Activated CD4-positive, alpha-beta memory T cell treated with anti-CD3 and anti-CD28 coated beads, Interleukin-2, amount 10 ng/mL, durations not matched to agents 7 days and 5 days (primary cell): Measurements from ENCODE around the gene FAM13B. TPM values are rescaled to one million over a fixed set of nuclear protein-coding genes. Genes with fewer than 3 reads are reported as not detected.
"Not testable (repeated sequence)": the region's sequence is repeated elsewhere in the genome, so short reads cannot be mapped to it uniquely, and the experiment has no call there.

Source experiments
- CTCF ChIA-PET: fragments of 350-600 bp; sonication (Branson Sonifier 250); formaldehyde crosslinking; loops from one replicate; lab custom pipeline; 2021; ENCODE audit warnings: antibody characterized with exemption, inconsistent platforms; lab: Charles Lee
- POLR2A ChIA-PET: fragments of 350-600 bp; sonication (Branson Sonifier 250); formaldehyde crosslinking; loops from one replicate; lab custom pipeline; 2021; ENCODE audit warnings: antibody characterized with exemption; lab: Charles Lee
- DNase-seq: peaks from one replicate; pipeline ENCODE4 v3.0.0-alpha.2; 2020
- H3K27ac Mint-ChIP-seq: one replicate; pipeline ENCODE4 v1.8.0; 2021; ENCODE audit warnings: mild to moderate bottlenecking, mixed read lengths
- H3K27me3 Mint-ChIP-seq: one replicate; pipeline ENCODE4 v1.8.0; 2021; ENCODE audit warnings: mixed read lengths
- H3K36me3 Mint-ChIP-seq: one replicate; pipeline ENCODE4 v1.8.0; 2021; ENCODE audit warnings: low read depth, mixed read lengths
- H3K4me1 Mint-ChIP-seq: one replicate; pipeline ENCODE4 v1.8.0; 2021; ENCODE audit warnings: mixed read lengths
- H3K4me3 Mint-ChIP-seq: one replicate; pipeline ENCODE4 v1.8.0; 2021; ENCODE audit warnings: mild to moderate bottlenecking, mixed read lengths
- H3K9me3 Mint-ChIP-seq: one replicate; pipeline ENCODE4 v1.8.0; 2021; ENCODE audit warnings: mixed read lengths
- total RNA-seq, 2 experiments: library from RNA; stranded (reverse); gene quantifications; one replicate each; pipeline ENCODE4 v1.2.3, GENCODE V29; 2021

The FAM13B gene
- total RNA-seq, 2 experiments from 2014 or later, result 24.9 to 25.3 TPM

DNA sequence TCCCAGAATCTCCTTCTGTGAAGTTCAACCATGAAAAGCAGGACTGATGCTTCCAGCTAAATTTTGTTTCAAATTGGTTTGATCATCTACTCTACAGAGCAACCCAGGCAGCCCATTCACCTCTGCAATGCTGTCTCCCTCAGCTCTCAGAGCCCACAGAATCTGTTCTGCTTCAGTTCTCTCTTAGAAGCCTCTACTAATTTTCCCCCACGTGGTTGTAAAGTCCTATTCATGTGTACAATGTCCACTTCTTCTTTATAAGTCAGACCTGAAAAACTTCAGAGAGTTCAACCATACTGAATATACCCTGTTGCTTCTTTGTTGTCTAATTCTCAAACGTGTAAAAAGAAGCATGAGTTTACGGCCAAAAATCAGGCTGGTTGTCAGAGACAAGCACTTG is 21.3 kb upstream of the FAM13B start:
- peaks cover 24% of the 10 kb centered on the region for H3K4me1 Mint-ChIP-seq
- no peak for DNase-seq
- CTCF ChIA-PET, result interaction anchor here (0.7 to 1.8 kb wide), 5 partner anchors 12 to 79 kb away, joined by 3 to 6 read pairs (median 3); no protein-coding TSS in a partner anchor
- H3K4me3 Mint-ChIP-seq, result no peak overlapping the region
- H3K27me3 Mint-ChIP-seq, result peaks cover 2% of the 10 kb centered on the region
- H3K9me3 Mint-ChIP-seq, result no peaks in the 10 kb centered on the region
- no peaks in the 10 kb centered on the region for H3K36me3 Mint-ChIP-seq
- POLR2A ChIA-PET, result interaction anchor here (0.7 kb wide), 1 partner anchor 21 kb away, joined by 3 read pairs; no protein-coding TSS in a partner anchor
- no peak overlapping the region for H3K27ac Mint-ChIP-seq

GRCh38 chr5:138053554-138053953 is 20.7 kb upstream of the FAM13B start:
- Mint-ChIP-seq H3K4me1 (peaks cover 24% of the 10 kb centered on the region), H3K4me3 (no peak overlapping the region), H3K36me3 (no peaks in the 10 kb centered on the region), H3K27ac (peak overlapping the region; percentile 27), H3K9me3 (no peaks in the 10 kb centered on the region), H3K27me3 (peaks cover 2% of the 10 kb centered on the region)
- no peak for DNase-seq
- POLR2A ChIA-PET, result interaction anchor here (0.7 kb wide), 1 partner anchor 20 kb away, joined by 3 read pairs; no protein-coding TSS in a partner anchor
- CTCF ChIA-PET, result interaction anchor here (0.7 to 2.3 kb wide), 7 partner anchors 8 to 79 kb away, joined by 3 to 7 read pairs (median 4); no protein-coding TSS in a partner anchor

DNA sequence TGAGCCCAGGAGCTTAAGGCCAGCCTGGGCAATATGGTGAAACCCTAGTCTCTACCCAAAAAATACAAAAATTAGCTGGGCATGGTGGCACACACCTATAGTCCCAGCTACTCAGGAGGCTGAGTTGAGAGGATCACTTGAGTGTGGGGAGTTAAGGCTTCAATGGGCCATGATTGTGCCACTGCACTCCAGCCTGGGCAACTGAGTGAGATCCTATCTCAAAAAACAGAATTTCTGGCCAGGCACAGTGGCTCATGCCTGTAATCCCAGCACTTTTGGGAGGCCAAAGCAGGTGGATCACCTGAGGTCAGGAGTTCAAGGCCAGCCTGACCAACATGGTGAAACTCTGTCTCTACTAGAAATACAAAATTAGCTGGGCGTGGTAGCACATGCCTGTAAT is 19.8 kb upstream of the FAM13B start:
- H3K4me3 Mint-ChIP-seq, DNase-seq, H3K36me3 Mint-ChIP-seq, H3K27me3 Mint-ChIP-seq, H3K27ac Mint-ChIP-seq, H3K9me3 Mint-ChIP-seq, POLR2A ChIA-PET: not testable (repeated sequence)
- H3K4me1 Mint-ChIP-seq, result peaks cover 24% of the 10 kb centered on the region
- CTCF ChIA-PET, result interaction anchor here (1.2 to 2.3 kb wide), 4 partner anchors 9 to 25 kb away, joined by 3 to 7 read pairs (median 6); no protein-coding TSS in a partner anchor

- Mint-ChIP-seq H3K9me3 (no peaks in the 10 kb centered on the region), H3K36me3 (no peaks in the 10 kb centered on the region), H3K4me3 (no peak overlapping the region), H3K27ac (no peak overlapping the region), H3K27me3 (peaks cover 2% of the 10 kb centered on the region), H3K4me1 (peaks cover 22% of the 10 kb centered on the region)
- ChIA-PET CTCF (interaction anchor here (0.6 to 2.3 kb wide), 2 partner anchors 13 to 17 kb away, joined by 3 to 7 read pairs; no protein-coding TSS in a partner anchor), POLR2A (no interaction called here)
- no peak for DNase-seq
Measured at GRCh38 chr5:138051441-138052296, 18.8 kb upstream of the FAM13B start.

DNA sequence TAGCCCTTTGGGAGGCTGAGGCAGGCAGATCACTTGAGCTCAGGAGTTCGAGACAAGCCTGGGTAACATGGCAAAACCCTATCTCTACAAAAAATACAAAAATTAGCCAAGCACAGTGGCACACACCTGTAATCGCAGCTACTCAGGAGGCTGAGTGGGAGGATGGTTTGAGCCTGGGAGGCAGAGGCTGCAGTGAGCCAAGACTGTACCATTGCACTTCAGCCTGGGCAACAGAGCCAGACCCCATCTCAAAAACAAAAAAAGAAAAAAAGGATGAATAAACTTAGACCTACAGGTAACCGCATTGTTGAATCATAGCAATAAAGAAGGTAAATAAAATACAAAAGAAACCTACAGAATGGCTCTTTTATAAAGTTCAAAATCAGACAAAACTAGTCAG is 12.4 kb upstream of the FAM13B start:
- H3K27ac Mint-ChIP-seq, H3K36me3 Mint-ChIP-seq, POLR2A ChIA-PET, H3K27me3 Mint-ChIP-seq, H3K4me3 Mint-ChIP-seq, H3K9me3 Mint-ChIP-seq, CTCF ChIA-PET, DNase-seq, H3K4me1 Mint-ChIP-seq: not testable (repeated sequence)

DNA sequence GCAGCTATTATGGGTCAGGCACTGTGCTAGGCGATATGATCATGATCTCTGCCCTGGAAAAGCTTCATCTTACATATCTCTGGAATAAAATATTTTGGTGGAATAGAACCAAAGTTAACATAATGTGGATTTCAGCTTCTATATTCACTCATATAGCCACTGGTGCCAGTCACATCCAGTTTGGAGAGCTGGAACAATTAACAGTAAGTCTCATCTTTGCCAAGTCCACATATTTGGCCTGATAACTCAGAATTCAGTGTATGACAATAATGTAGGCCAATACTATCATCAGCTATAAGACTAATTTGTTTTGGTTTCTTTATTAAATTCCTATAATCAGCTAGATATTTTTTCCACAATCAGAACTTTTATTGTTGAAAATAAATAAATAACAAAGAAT is 5.9 kb upstream of the FAM13B start:
- Mint-ChIP-seq H3K4me1 (peaks cover 28% of the 10 kb centered on the region), H3K27ac (no peak overlapping the region), H3K4me3 (no peak overlapping the region), H3K36me3 (peaks cover 2% of the 10 kb centered on the region), H3K27me3 (peaks cover 3% of the 10 kb centered on the region), H3K9me3 (no peaks in the 10 kb centered on the region)
- CTCF ChIA-PET, result interaction anchor here (0.6 to 2.0 kb wide), 6 partner anchors 25 to 425 kb away, joined by 3 to 24 read pairs (median 3); no protein-coding TSS in a partner anchor
- POLR2A ChIA-PET, result interaction anchor here (0.9 kb wide), 1 partner anchor 33 kb away, joined by 3 read pairs; no protein-coding TSS in a partner anchor
- DNase-seq, result no peak

- Mint-ChIP-seq H3K9me3 (no peaks in the 10 kb centered on the region), H3K36me3 (peaks cover 2% of the 10 kb centered on the region), H3K27ac (no peak overlapping the region), H3K27me3 (peaks cover 3% of the 10 kb centered on the region), H3K4me3 (no peak overlapping the region), H3K4me1 (peaks cover 33% of the 10 kb centered on the region)
- ChIA-PET CTCF (interaction anchor here (0.8 to 5.6 kb wide), 6 partner anchors 26 to 95 kb away, joined by 3 to 133 read pairs (median 6); no protein-coding TSS in a partner anchor), POLR2A (interaction anchor here (0.9 kb wide), 1 partner anchor 33 kb away, joined by 3 read pairs; no protein-coding TSS in a partner anchor)
- no peak for DNase-seq
Measured at GRCh38 chr5:138037907-138038633, 5.2 kb upstream of the FAM13B start.

- Mint-ChIP-seq H3K36me3 (peaks cover 5% of the 10 kb centered on the region), H3K27ac (no peak overlapping the region), H3K9me3 (no peaks in the 10 kb centered on the region), H3K4me3 (no peak overlapping the region), H3K4me1 (peaks cover 30% of the 10 kb centered on the region), H3K27me3 (peaks cover 3% of the 10 kb centered on the region)
- ChIA-PET CTCF (interaction anchor here (1.6 to 5.6 kb wide), 6 partner anchors 10 to 258 kb away, joined by 8 to 133 read pairs (median 14); no protein-coding TSS in a partner anchor), POLR2A (no interaction called here)
- DNase-seq, result no peak
Measured at GRCh38 chr5:138037271-138037670, 4.4 kb upstream of the FAM13B start.

DNA sequence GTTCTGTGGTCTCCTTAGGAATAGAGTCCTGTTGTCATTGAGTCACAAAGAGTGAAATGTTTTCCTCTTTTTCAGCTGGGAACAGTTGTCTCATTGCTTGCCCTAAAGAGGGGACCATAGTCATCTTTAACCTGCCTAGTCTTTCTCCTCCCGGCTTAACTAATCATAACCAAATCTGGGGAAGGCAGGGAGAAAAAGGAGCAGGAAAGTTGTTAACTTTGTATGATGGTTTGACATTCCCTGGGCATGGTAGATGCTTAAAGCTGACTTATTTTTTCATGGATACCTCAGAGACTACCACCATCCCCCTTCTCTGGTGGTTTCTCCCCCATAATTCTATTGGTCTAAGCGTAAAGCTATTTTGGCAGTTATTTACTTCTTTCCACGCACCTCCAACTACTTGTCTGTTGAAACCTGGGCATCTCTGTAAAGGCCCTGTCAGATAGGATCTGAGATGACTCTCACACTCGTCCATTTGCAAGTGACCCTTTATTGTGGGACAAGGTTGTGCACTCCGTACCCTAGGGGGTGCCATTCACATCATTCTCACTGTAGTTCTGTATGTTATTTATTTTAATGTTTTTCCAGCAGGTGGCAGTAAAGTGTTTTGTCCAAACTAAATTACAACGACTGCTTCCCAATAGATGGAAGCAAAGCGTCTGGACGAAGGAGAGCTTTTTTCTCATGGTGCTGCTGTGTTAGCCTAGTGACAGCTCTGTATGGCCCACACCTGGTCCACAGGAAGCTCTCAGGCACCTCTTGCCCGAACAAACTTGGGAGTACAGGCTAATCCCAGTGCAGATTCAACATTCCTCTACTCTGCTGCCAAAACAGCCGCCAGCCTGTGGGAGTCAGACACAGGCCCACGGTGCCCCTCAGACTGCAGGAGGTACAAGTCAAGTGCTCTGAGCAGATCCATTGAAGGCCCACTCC is 3.0 kb upstream of the FAM13B start:
- H3K27me3 Mint-ChIP-seq, result no peaks in the 10 kb centered on the region
- H3K4me1 Mint-ChIP-seq, result peaks cover 38% of the 10 kb centered on the region
- H3K4me3 Mint-ChIP-seq, result no peak overlapping the region
- H3K36me3 Mint-ChIP-seq, result peaks cover 15% of the 10 kb centered on the region
- no peak overlapping the region for H3K27ac Mint-ChIP-seq
- no peaks in the 10 kb centered on the region for H3K9me3 Mint-ChIP-seq
- CTCF ChIA-PET, result interaction anchor here (0.6 to 5.6 kb wide), 31 partner anchors 8 to 513 kb away, joined by 3 to 133 read pairs (median 4); partner anchors contain the start of gene CDC23
- POLR2A ChIA-PET, result interaction anchor here (0.9 to 4.1 kb wide), 4 partner anchors 13 to 284 kb away, joined by 3 to 16 read pairs (median 6); partner anchors contain the start of genes BRD8 and KIF20A
- peak; percentile 68 for DNase-seq

GRCh38 chr5:138033907-138034306 is 1.0 kb upstream of the FAM13B start:
- ChIA-PET POLR2A (interaction anchor here (0.5 to 4.1 kb wide), 6 partner anchors 13 to 301 kb away, joined by 3 to 16 read pairs (median 3); partner anchors contain the start of genes BRD8 and KIF20A), CTCF (interaction anchor here (0.6 to 5.6 kb wide), 9 partner anchors 8 to 404 kb away, joined by 3 to 133 read pairs (median 4); partner anchors contain the start of gene HNRNPA0)
- H3K36me3 Mint-ChIP-seq, result peaks cover 20% of the 10 kb centered on the region
- no peak for DNase-seq
- peaks cover 57% of the 10 kb centered on the region for H3K4me1 Mint-ChIP-seq
- H3K4me3 Mint-ChIP-seq, result peak overlapping the region; percentile 90
- no peaks in the 10 kb centered on the region for H3K9me3 Mint-ChIP-seq
- no peaks in the 10 kb centered on the region for H3K27me3 Mint-ChIP-seq
- H3K27ac Mint-ChIP-seq, result peak overlapping the region; percentile 97

- DNase-seq, result no peak
Measured at GRCh38 chr5:138033386-138033808, 518 bp upstream of the FAM13B start.

More at GRCh38 chr5:138033386-138033808, 518 bp upstream of the FAM13B start:
- no peaks in the 10 kb centered on the region for H3K27me3 Mint-ChIP-seq
- peaks cover 62% of the 10 kb centered on the region for H3K4me1 Mint-ChIP-seq
- ChIA-PET CTCF (interaction anchor here (0.6 to 5.6 kb wide), 8 partner anchors 9 to 404 kb away, joined by 3 to 133 read pairs (median 4); partner anchors contain the start of gene HNRNPA0), POLR2A (interaction anchor here (0.5 to 4.1 kb wide), 9 partner anchors 14 to 301 kb away, joined by 3 to 16 read pairs (median 3); partner anchors contain the start of genes BRD8 and KIF20A)
- H3K9me3 Mint-ChIP-seq, result no peaks in the 10 kb centered on the region
- H3K27ac Mint-ChIP-seq, result peak overlapping the region; percentile 97
- peak overlapping the region; percentile 90 for H3K4me3 Mint-ChIP-seq
- peaks cover 21% of the 10 kb centered on the region for H3K36me3 Mint-ChIP-seq
